Fibroblast of lung (primary cell): ENCODE results near the gene KRT6B.

Experiments
- CTCF ChIP-seq, 2 donors: IDR thresholded peaks in 1 of 2; conservative IDR thresholded peaks in 1 of 2; 1 replicate in 1 of 2; 2 replicates in 1 of 2; pipeline ENCODE4 v1.5.1; 2011 to 2012; ENCODE audit warnings: low read length in 2 of 2, control low read depth in 1 of 2, inconsistent platforms in 1 of 2, low read depth in 1 of 2, mild to moderate bottlenecking in 1 of 2
- EZH2 ChIP-seq: IDR thresholded peaks from 2 replicates; pipeline ENCODE4 v1.5.1; 2012; ENCODE audit warnings: low read length, control low read depth, mild to moderate bottlenecking; ENCODE audit errors: missing control alignments

- TF ChIP-seq CTCF (conservative IDR thresholded peaks at IDR 0.05 in 1 of 2, IDR thresholded peaks at IDR 0.05 in 1 of 2; ENCODE audit: low read depth in 1 of 2, low read length in 2 of 2) (no peak), EZH2 (no peak)
Measured at GRCh38 chr12:52487211-52487610, 35.3 kb upstream of the KRT6B start.
